Calu3 (cell line): ENCODE results near the gene ALDH16A1. TPM values are rescaled to one million over a fixed set of nuclear protein-coding genes. Genes with fewer than 3 reads are reported as not detected.
A peak's percentile ranks its signal among the peaks of the same experiment; 100 is the strongest.

Experiments used
- Bru-seq: library from RNA; stranded (reverse); fragments of 400-500 nt; gene quantifications from one replicate; lab custom pipeline; 2021; lab: Mats Ljungman, UMichigan
- BruChase-seq, 2 experiments: library from RNA; stranded (reverse); fragments of 400-500 nt; gene quantifications; one replicate each; lab custom pipeline; 2021; lab: Mats Ljungman, UMichigan
- BruUV-seq: library from RNA; stranded (reverse); fragments of 400-500 nt; replicated peaks from 2 replicates; lab custom pipeline; 2021; lab: Mats Ljungman, UMichigan
- CTCF ChIA-PET: fragments of 300-600 bp; sonication (Branson Sonifier 250); formaldehyde crosslinking; loops from one replicate; lab custom pipeline; 2022; ENCODE audit warnings: antibody characterized with exemption; lab: Charles Lee
- DNase-seq: peaks from one replicate; pipeline ENCODE4 v3.0.0; 2022
- H3K27ac Mint-ChIP-seq: one replicate; pipeline ENCODE4 v1.8.0; 2022; ENCODE audit warnings: mixed read lengths; ENCODE audit not compliant: unreplicated experiment
- H3K27me3 Mint-ChIP-seq: one replicate; pipeline ENCODE4 v1.8.0; 2022; ENCODE audit warnings: mixed read lengths; ENCODE audit not compliant: unreplicated experiment
- H3K36me3 Mint-ChIP-seq: one replicate; pipeline ENCODE4 v1.8.0; 2022; ENCODE audit warnings: mild to moderate bottlenecking, moderate library complexity, mixed read lengths; ENCODE audit not compliant: insufficient read depth, unreplicated experiment
- H3K4me1 Mint-ChIP-seq: one replicate; pipeline ENCODE4 v1.8.0; 2022; ENCODE audit warnings: mild to moderate bottlenecking, low read depth, mixed read lengths; ENCODE audit not compliant: unreplicated experiment
- H3K4me3 Mint-ChIP-seq: one replicate; pipeline ENCODE4 v1.8.0; 2022; ENCODE audit warnings: mild to moderate bottlenecking, low read depth, moderate library complexity, mixed read lengths; ENCODE audit not compliant: unreplicated experiment
- H3K9me3 Mint-ChIP-seq: one replicate; pipeline ENCODE4 v1.8.0; 2022; ENCODE audit warnings: low read depth, mixed read lengths; ENCODE audit not compliant: unreplicated experiment
- intact Hi-C: fragments of 100-400 bp; cut with micrococcal nuclease; formaldehyde crosslinking; loops from one replicate; pipeline ENCODE4 v1.10.0; 2022; ENCODE audit not compliant: unreplicated experiment
- long read RNA-seq: library from polyadenylated mRNA; stranded (forward); transcript quantifications from one replicate; pipeline ENCODE4 v2.0.0, GENCODE V29; 2022
- total RNA-seq: library from RNA; stranded (reverse); gene quantifications from 2 replicates; pipeline ENCODE4 v1.2.3, GENCODE V29; 2022
- TF ChIP-seq, protein P1 (sequence below): fragments of 200-600 bp; IDR thresholded peaks from one replicate; pipeline ENCODE4 v1.8.0; 2022; ENCODE audit warnings: antibody characterized with exemption; ENCODE audit not compliant: unreplicated experiment

The ALDH16A1 gene
- total RNA-seq (34.4 and 36.1 TPM in 2 replicates), Bru-seq, nascent RNA (percentile 55 among the genes with signal in this experiment), BruChase-seq, experiment 1, labeled RNA remaining after a 6-hour chase (percentile 65 among the genes with signal in this experiment), BruChase-seq, experiment 2, labeled RNA remaining after a 2-hour chase (percentile 62 among the genes with signal in this experiment)
- long read RNA-seq, transcript ALDH16A1-201 (17 exons, 3,153 nt), result major isoform, 25 of 55 reads
- long read RNA-seq, transcript ALDH16A1-202 (16 exons, 2,470 nt), result minor isoform, 14 of 55 reads
- long read RNA-seq, partial matches to known transcripts, result 9 of 55 reads
- long read RNA-seq, other reads (novel, unspliced or antisense), result 5 of 55 reads

DNA sequence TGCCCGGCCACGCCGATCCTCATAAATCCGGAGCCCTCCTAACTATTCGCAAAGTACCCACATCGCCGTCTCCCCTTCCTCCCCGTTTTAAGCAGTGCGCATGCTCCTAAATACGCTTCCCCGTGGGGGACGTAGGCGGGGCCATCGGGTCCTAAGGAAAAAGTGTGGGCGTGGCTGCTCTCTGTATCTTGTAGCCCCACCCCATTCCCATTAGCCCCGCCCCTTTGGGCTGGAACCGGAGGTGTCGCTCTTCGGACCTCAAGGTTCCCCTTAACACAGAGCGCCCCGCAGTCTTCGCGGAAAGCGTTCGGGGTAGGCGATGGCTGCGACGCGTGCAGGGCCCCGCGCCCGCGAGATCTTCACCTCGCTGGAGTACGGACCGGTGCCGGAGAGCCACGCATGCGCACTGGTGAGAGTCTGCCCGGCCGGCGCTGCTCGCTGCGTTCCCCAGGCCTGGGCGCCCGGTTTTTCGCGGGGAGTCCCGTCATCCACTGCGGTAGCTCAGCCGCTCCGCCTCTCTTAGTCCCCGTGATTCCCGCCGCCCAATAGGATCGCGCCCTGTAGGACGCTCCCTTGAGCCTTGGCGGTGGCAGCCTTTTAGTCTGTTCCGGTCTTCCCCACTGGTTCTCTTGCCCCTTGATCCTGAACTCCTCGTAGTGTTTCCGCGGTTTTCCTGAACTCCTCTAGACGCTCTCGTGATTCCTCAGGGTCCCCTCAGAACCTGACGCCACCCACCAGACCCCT lies at the start of gene ALDH16A1:
TSS of gene ALDH16A1 (plus strand) at position 213 of the 744 bp plus-strand sequence. CDS start at position 320, 107 bp downstream.
- H3K36me3 Mint-ChIP-seq, result peaks cover 60% of the 10 kb centered on the region
- intact Hi-C loops, result loop anchor here (5.0 kb wide), 1 partner anchor 189 kb away; the partner anchor contains the start of genes RRAS and SCAF1
- no TSS peak for BruUV-seq

GRCh38 chr19:49403404-49404187 lies 49.4 kb upstream of the ALDH16A1 start:
- no peaks in the 10 kb centered on the region for H3K9me3 Mint-ChIP-seq
- H3K27me3 Mint-ChIP-seq, result peaks cover 37% of the 10 kb centered on the region
- BruUV-seq, result no TSS peak
- CTCF ChIA-PET, result interaction anchor here (0.6 kb wide), 1 partner anchor 30 kb away, joined by 8 read pairs; no protein-coding TSS in a partner anchor
- no peaks in the 10 kb centered on the region for H3K36me3 Mint-ChIP-seq
- H3K4me3 Mint-ChIP-seq, result no peak overlapping the region
- H3K4me1 Mint-ChIP-seq, result no peaks in the 10 kb centered on the region
- H3K27ac Mint-ChIP-seq, result no peak overlapping the region
- TF ChIP-seq, protein P1, sequence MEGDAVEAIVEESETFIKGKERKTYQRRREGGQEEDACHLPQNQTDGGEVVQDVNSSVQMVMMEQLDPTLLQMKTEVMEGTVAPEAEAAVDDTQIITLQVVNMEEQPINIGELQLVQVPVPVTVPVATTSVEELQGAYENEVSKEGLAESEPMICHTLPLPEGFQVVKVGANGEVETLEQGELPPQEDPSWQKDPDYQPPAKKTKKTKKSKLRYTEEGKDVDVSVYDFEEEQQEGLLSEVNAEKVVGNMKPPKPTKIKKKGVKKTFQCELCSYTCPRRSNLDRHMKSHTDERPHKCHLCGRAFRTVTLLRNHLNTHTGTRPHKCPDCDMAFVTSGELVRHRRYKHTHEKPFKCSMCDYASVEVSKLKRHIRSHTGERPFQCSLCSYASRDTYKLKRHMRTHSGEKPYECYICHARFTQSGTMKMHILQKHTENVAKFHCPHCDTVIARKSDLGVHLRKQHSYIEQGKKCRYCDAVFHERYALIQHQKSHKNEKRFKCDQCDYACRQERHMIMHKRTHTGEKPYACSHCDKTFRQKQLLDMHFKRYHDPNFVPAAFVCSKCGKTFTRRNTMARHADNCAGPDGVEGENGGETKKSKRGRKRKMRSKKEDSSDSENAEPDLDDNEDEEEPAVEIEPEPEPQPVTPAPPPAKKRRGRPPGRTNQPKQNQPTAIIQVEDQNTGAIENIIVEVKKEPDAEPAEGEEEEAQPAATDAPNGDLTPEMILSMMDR, result no peak
- intact Hi-C loops, result no loop called here
- DNase-seq, result no peak

More for the DNA sequence above, at the start of gene ALDH16A1:
- Mint-ChIP-seq H3K27ac (peak within 1 kb of the TSS; percentile 99), H3K27me3 (no peaks in the 10 kb centered on the region), H3K4me3 (peak within 1 kb of the TSS; percentile 96), H3K4me1 (peaks cover 20% of the 10 kb centered on the region), H3K9me3 (no peaks in the 10 kb centered on the region)
- TF ChIP-seq, protein P1, result no peak
- CTCF ChIA-PET, result interaction anchor here (0.6 to 1.0 kb wide), 6 partner anchors 11 to 200 kb away, joined by 3 to 6 read pairs (median 4); partner anchors contain the start of genes FLT3LG and RPS11
- DNase-seq, result peak; percentile 99

- CTCF ChIA-PET, result interaction anchor here (0.6 kb wide), 1 partner anchor 16 kb away, joined by 3 read pairs; no protein-coding TSS in a partner anchor
- no peaks in the 10 kb centered on the region for H3K36me3 Mint-ChIP-seq
- TF ChIP-seq, protein P1, result no peak
- H3K27ac Mint-ChIP-seq, result no peak overlapping the region
- peaks cover 57% of the 10 kb centered on the region for H3K27me3 Mint-ChIP-seq
- no peaks in the 10 kb centered on the region for H3K4me1 Mint-ChIP-seq
- intact Hi-C loops, result no loop called here
- H3K4me3 Mint-ChIP-seq, result no peak overlapping the region
- no TSS peak for BruUV-seq
- no peaks in the 10 kb centered on the region for H3K9me3 Mint-ChIP-seq
- DNase-seq, result no peak
These were observed 45.9 kb upstream of the ALDH16A1 start for GRCh38 chr19:49407079-49407478.
